Spinal cord (tissue), 10 donors: ENCODE data around the gene KRTAP26-1. TPM values are rescaled to one million over a fixed set of nuclear protein-coding genes. Genes with fewer than 3 reads are reported as not detected.
A peak's percentile ranks its signal among the peaks of the same experiment; 100 is the strongest.

Source experiments
- DNase-seq, 6 donors: peaks; one replicate each; pipeline versions ENCODE4 v3.0.0 to v3.0.0-alpha.2; 2013 to 2015; ENCODE audit warnings: low spot score in 6 of 6, low read depth in 4 of 6
- H3K27ac ChIP-seq: one replicate; pipeline ENCODE4 v1.5.1; 2013; ENCODE audit warnings: low read depth, low read length, control low read depth
- H3K27me3 ChIP-seq: one replicate; pipeline ENCODE4 v1.6.1; 2013; ENCODE audit warnings: low read length; ENCODE audit not compliant: control insufficient read depth, insufficient read depth
- H3K36me3 ChIP-seq: one replicate; pipeline ENCODE4 v1.6.1; 2013; ENCODE audit warnings: low read length; ENCODE audit not compliant: control insufficient read depth, insufficient read depth
- H3K4me1 ChIP-seq: one replicate; pipeline ENCODE4 v1.6.1; 2013; ENCODE audit warnings: low read length; ENCODE audit not compliant: control insufficient read depth, insufficient read depth
- H3K4me3 ChIP-seq: one replicate; pipeline ENCODE4 v1.5.1; 2013; ENCODE audit warnings: low read depth, low read length, control low read depth
- H3K9me3 ChIP-seq: one replicate; pipeline ENCODE4 v1.6.1; 2013; ENCODE audit warnings: low read length; ENCODE audit not compliant: control insufficient read depth, insufficient read depth
- WGBS: methylation state at CpG from one replicate; pipeline ENCODE4 v1.1.5; 2013; ENCODE audit warnings: missing lambda C conversion rate; ENCODE audit not compliant: insufficient coverage; 5-methylcytosine and 5-hydroxymethylcytosine counted together
- long read RNA-seq, 4 donors: transcript quantifications; one replicate each; lab custom pipeline, GENCODE V29; 2026
- polyA plus RNA-seq, 2 donors: library from polyadenylated mRNA; unstranded; fragments of 120-200 nt; gene quantifications; one replicate each; pipeline ENCODE4 v1.2.1, GENCODE V29; 2013; ENCODE audit not compliant: insufficient read length in 2 of 2
- total RNA-seq, 2 donors: library from RNA; depleted of rRNA in 1 of 2; stranded (reverse); fragments of 120-200 nt in 1 of 2; fragments of >200 nt in 1 of 2; gene quantifications; one replicate each; pipeline versions ENCODE4 v1.2.3 to v1.2.4, GENCODE V29; 2013 to 2014
- donor health status: healthy.

The KRTAP26-1 gene
- total RNA-seq, result not detected
- polyA plus RNA-seq, result not detected
- long read RNA-seq, donor 1, result 0 reads
- long read RNA-seq, donor 2, result 0 reads
- long read RNA-seq, donor 3, result 0 reads
- long read RNA-seq, donor 4, result 0 reads

- no CpG with 5 or more reads among the region's 2 CpGs for WGBS
- H3K4me3 ChIP-seq, result no peak within 1 kb of the TSS
- H3K36me3 ChIP-seq, result no peaks in the 10 kb centered on the region
- DNase-seq, result no peak
- H3K27ac ChIP-seq, result no peak within 1 kb of the TSS
- no peaks in the 10 kb centered on the region for H3K27me3 ChIP-seq
- no peaks in the 10 kb centered on the region for H3K4me1 ChIP-seq
- H3K9me3 ChIP-seq, result no peaks in the 10 kb centered on the region
Measured at GRCh38 chr21:30320215-30320614, at the start of gene KRTAP26-1. TSS of gene KRTAP26-1 (minus strand) at chr21:30320315. CDS start at chr21:30320035, 280 bp downstream.

- no peak overlapping the region for H3K4me3 ChIP-seq
- H3K9me3 ChIP-seq, result no peaks in the 10 kb centered on the region
- no peaks in the 10 kb centered on the region for H3K36me3 ChIP-seq
- H3K4me1 ChIP-seq, result no peaks in the 10 kb centered on the region
- H3K27me3 ChIP-seq, result no peaks in the 10 kb centered on the region
- H3K27ac ChIP-seq, result no peak overlapping the region
- no CpG with 5 or more reads among the region's 3 CpGs for WGBS
- DNase-seq, result peak in 1 of 6 donors; percentile 7
Measured at GRCh38 chr21:30355906-30356305, 35.8 kb upstream of the KRTAP26-1 start.

GRCh38 chr21:30354308-30355005 lies 34.3 kb upstream of the KRTAP26-1 start:
- H3K27me3 ChIP-seq, result no peaks in the 10 kb centered on the region
- 50% methylated on average over 1 of the region's 1 CpG for WGBS
- no peak overlapping the region for H3K4me3 ChIP-seq
- no peak for DNase-seq
- no peak overlapping the region for H3K27ac ChIP-seq
- H3K9me3 ChIP-seq, result no peaks in the 10 kb centered on the region
- no peaks in the 10 kb centered on the region for H3K36me3 ChIP-seq
- H3K4me1 ChIP-seq, result no peaks in the 10 kb centered on the region

DNA sequence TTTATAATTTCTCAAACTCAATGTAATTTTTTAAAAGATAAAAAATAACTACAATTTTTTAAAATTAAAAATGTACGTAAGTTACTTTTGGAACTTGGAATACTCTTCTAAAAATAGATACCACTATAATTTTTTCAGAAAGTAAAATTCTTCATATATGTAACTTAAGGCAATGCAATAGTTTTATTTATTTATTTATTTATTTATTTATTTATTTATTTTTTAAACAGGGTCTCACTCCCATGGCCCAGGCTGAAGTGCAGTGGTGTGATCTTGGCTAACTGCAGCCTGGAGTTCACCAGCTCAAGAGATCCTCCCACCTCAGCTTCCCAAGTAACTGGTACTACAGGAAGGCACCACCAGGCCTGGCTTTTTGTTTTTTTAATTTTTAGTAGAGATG lies 31.4 kb upstream of the KRTAP26-1 start:
- no peaks in the 10 kb centered on the region for H3K27me3 ChIP-seq
- no peak for DNase-seq
- no peak overlapping the region for H3K27ac ChIP-seq
- WGBS, result no CpG with 5 or more reads among the region's 1 CpG
- H3K36me3 ChIP-seq, result no peaks in the 10 kb centered on the region
- H3K4me3 ChIP-seq, result no peak overlapping the region
- H3K9me3 ChIP-seq, result no peaks in the 10 kb centered on the region
- H3K4me1 ChIP-seq, result no peaks in the 10 kb centered on the region

DNA sequence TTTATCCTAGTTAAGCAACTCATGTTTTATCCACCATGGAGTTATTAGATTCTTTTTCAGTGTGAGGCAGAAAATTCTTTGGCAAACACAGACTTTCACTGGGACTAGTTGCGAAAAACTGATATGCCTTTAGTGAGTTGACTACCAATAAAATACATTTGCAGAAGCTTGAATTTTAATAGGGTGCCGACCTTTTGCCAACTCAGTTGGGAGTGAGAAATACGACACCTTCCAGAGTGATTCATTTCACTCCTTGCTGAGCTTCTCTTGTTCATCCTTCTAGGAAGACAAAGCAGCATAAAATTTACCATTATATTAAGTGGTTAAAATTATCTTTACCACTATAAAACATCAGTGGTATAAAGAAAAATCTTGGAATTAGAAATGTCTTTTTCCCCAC lies 29.5 kb upstream of the KRTAP26-1 start:
- no CpG with 5 or more reads among the region's 3 CpGs for WGBS
- no peak for DNase-seq
- H3K4me3 ChIP-seq, result no peak overlapping the region
- H3K9me3 ChIP-seq, result no peaks in the 10 kb centered on the region
- H3K4me1 ChIP-seq, result no peaks in the 10 kb centered on the region
- no peak overlapping the region for H3K27ac ChIP-seq
- H3K27me3 ChIP-seq, result no peaks in the 10 kb centered on the region
- no peaks in the 10 kb centered on the region for H3K36me3 ChIP-seq

DNA sequence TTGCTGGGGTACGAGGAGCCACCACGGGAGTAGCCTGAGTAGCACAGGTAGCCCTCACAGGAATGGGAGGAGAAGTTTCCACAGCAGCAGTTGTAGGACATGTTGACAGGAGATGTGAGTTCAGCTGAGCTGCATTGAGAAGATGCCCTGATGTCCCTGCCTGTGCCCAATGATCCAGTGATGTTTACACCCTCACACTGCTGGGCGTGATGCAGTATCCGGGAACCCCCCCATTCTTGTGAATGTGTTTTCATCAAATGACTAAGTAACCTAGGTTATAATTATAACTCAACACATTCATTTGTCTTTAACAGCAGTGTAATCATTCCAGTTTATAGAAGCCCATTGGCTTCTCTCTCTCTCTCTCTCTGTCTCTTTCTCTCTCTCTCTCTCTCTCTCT lies 28.4 kb upstream of the KRTAP26-1 start, which contains the start of gene KRTAP23-1:
KRTAP23-1 (minus strand) TSS at position 101 of the 400 bp plus-strand sequence; CDS start at position 101, 0 bp downstream.
- no peak within 1 kb of the TSS for H3K27ac ChIP-seq
- H3K4me1 ChIP-seq, result no peaks in the 10 kb centered on the region
- no peak for DNase-seq
- H3K9me3 ChIP-seq, result no peaks in the 10 kb centered on the region
- H3K36me3 ChIP-seq, result no peaks in the 10 kb centered on the region
- H3K4me3 ChIP-seq, result no peak within 1 kb of the TSS
- whole genome bisulfite sequencing, result 96% methylated on average over 2 of the region's 4 CpGs
- no peaks in the 10 kb centered on the region for H3K27me3 ChIP-seq

DNA sequence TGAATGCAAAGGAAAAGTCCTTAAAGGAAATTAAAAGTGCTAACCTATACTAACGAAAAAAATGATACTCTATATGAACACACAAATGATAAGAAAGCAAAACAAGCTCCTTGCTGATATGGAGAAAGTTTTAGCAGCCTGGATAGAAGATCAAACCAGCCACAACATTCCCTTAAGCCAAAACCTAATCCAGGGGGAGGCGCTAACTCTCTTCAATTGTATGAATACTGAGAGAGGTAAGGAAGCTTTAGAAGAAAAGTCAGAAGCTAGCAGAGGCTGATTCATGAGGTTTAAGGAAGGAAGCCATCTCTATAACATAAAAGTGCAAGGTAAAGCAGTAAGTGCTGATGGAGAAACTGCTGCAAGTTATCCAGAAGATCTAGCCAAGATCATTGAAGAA lies 24.9 kb upstream of the KRTAP26-1 start:
- Histone ChIP-seq H3K4me1 (no peaks in the 10 kb centered on the region), H3K27ac (no peak overlapping the region), H3K9me3 (no peaks in the 10 kb centered on the region), H3K36me3 (no peaks in the 10 kb centered on the region), H3K4me3 (no peak overlapping the region), H3K27me3 (no peaks in the 10 kb centered on the region)
- WGBS, result no CpG with 5 or more reads among the region's 2 CpGs
- no peak for DNase-seq

- Histone ChIP-seq H3K4me3 (no peak overlapping the region), H3K4me1 (no peaks in the 10 kb centered on the region), H3K9me3 (no peaks in the 10 kb centered on the region), H3K27me3 (no peaks in the 10 kb centered on the region), H3K27ac (no peak overlapping the region), H3K36me3 (no peaks in the 10 kb centered on the region)
- WGBS, result no CpG with 5 or more reads among the region's 2 CpGs
- DNase-seq, result peak in 2 of 6 donors; percentile 39 to 74
Measured at GRCh38 chr21:30340714-30341573, 20.8 kb upstream of the KRTAP26-1 start.

DNA sequence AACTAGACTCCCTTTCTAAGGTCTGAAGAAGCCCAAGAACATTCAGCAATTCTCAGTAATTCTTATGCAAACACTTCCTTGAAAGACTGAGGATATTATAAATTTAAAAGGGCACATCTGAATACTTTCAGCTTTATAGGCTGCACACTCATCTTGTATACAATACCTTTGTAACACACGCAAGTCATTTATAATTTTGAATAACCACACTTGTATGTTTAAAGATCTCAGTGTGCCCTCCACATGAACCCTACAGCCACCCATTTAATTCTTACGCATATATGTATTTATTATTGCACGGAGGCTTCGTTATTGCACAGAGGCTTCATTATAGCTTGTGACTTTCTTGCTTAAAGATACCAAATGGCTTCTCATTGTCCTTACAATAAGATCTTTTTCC lies 18.6 kb upstream of the KRTAP26-1 start:
- Histone ChIP-seq H3K4me3 (no peak overlapping the region), H3K27me3 (no peaks in the 10 kb centered on the region), H3K27ac (no peak overlapping the region), H3K9me3 (no peaks in the 10 kb centered on the region), H3K4me1 (no peaks in the 10 kb centered on the region), H3K36me3 (no peaks in the 10 kb centered on the region)
- 71% methylated on average over 2 of the region's 4 CpGs for WGBS
- no peak for DNase-seq
